Liver (tissue), 9 donors: Measurements from ENCODE around the gene MSI1. TPM values are rescaled to one million over a fixed set of nuclear protein-coding genes. Genes with fewer than 3 reads are reported as not detected.

Experiments used
- DNase-seq: peaks from one replicate; pipeline ENCODE4 v3.0.0-alpha.2; 2017; ENCODE audit warnings: low spot score
- H3K27ac ChIP-seq, 2 donors: one replicate each; pipeline ENCODE4 v1.7.0; 2013; ENCODE audit warnings: inconsistent platforms in 2 of 2, low read length in 2 of 2, control low read depth in 1 of 2, low read depth in 1 of 2, mild to moderate bottlenecking in 1 of 2
- H3K27me3 ChIP-seq, 4 donors: one replicate each; pipeline versions ENCODE4 v1.6.1 to v1.7.0; 2013; ENCODE audit warnings: low read length in 3 of 4, inconsistent platforms in 1 of 4, mild to moderate bottlenecking in 1 of 4, moderate library complexity in 1 of 4; ENCODE audit not compliant: control insufficient read depth in 4 of 4, insufficient read depth in 4 of 4
- H3K36me3 ChIP-seq, 4 donors: one replicate each; pipeline versions ENCODE4 v1.6.1 to v1.7.0; 2013; ENCODE audit warnings: low read length in 3 of 4, mild to moderate bottlenecking in 3 of 4, low read depth in 1 of 4, moderate library complexity in 1 of 4; ENCODE audit not compliant: control insufficient read depth in 4 of 4, insufficient read depth in 3 of 4
- H3K4me1 ChIP-seq, 4 donors: one replicate each; pipeline versions ENCODE4 v1.6.1 to v1.7.0; 2013; ENCODE audit warnings: low read length in 3 of 4, mild to moderate bottlenecking in 3 of 4, moderate library complexity in 1 of 4; ENCODE audit not compliant: control insufficient read depth in 4 of 4, insufficient read depth in 4 of 4
- H3K4me3 ChIP-seq, 3 donors: one replicate each; pipeline versions ENCODE4 v1.6.1 to v1.7.0; 2013; ENCODE audit warnings: low read length in 3 of 3, control low read depth in 1 of 3, low read depth in 1 of 3, mild to moderate bottlenecking in 1 of 3
- H3K9ac ChIP-seq, 2 donors: one replicate each; pipeline ENCODE4 v1.7.0; 2013; ENCODE audit warnings: low read length in 2 of 2, mild to moderate bottlenecking in 2 of 2, moderate library complexity in 2 of 2, control low read depth in 1 of 2, low read depth in 1 of 2
- H3K9me3 ChIP-seq, 4 donors: one replicate each; pipeline versions ENCODE4 v1.6.1 to v1.7.0; 2013; ENCODE audit warnings: low read length in 3 of 4; ENCODE audit not compliant: control insufficient read depth in 4 of 4
- ATF3 ChIP-seq: IDR thresholded peaks from 2 replicates; pipeline ENCODE4 v1.6.1; 2016; ENCODE audit warnings: antibody characterized with exemption
- CTCF ChIP-seq: fragments of 150-350 bp; IDR thresholded peaks from 2 replicates; pipeline ENCODE4 v1.5.1; 2017; ENCODE audit warnings: improper control_type of control experiment, low read depth, low read length; ENCODE audit not compliant: missing input control
- EGR1 ChIP-seq, 2 donors: IDR thresholded peaks; 2 replicates each; pipeline ENCODE4 v1.6.1; 2016 to 2018; ENCODE audit warnings: antibody characterized with exemption in 2 of 2, low read depth in 2 of 2
- FOXA1 ChIP-seq: IDR thresholded peaks from 2 replicates; pipeline ENCODE4 v1.6.1; 2016; ENCODE audit warnings: antibody characterized with exemption
- HNF4G ChIP-seq: IDR thresholded peaks from 2 replicates; pipeline ENCODE4 v1.6.1; 2016; ENCODE audit warnings: antibody characterized with exemption
- JUND ChIP-seq, 2 donors: IDR thresholded peaks; 2 replicates each; pipeline ENCODE4 v1.6.1; 2016; ENCODE audit warnings: antibody characterized with exemption in 2 of 2
- MAX ChIP-seq: IDR thresholded peaks from 2 replicates; pipeline ENCODE4 v1.6.1; 2016; ENCODE audit warnings: antibody characterized with exemption
- RAD21 ChIP-seq, 2 donors: IDR thresholded peaks; 2 replicates each; pipeline ENCODE4 v1.6.1; 2016; ENCODE audit warnings: antibody characterized with exemption in 2 of 2, mild to moderate bottlenecking in 2 of 2
- REST ChIP-seq: IDR thresholded peaks from 2 replicates; pipeline ENCODE4 v1.6.1; 2016; ENCODE audit warnings: antibody characterized with exemption, mild to moderate bottlenecking
- RXRA ChIP-seq, 2 donors: IDR thresholded peaks; 2 replicates each; pipeline ENCODE4 v1.6.1; 2017 to 2018; ENCODE audit warnings: antibody characterized with exemption in 2 of 2, mild to moderate bottlenecking in 1 of 2
- SP1 ChIP-seq: IDR thresholded peaks from 2 replicates; pipeline ENCODE4 v1.6.1; 2018; ENCODE audit warnings: antibody characterized with exemption, mild to moderate bottlenecking
- TAF1 ChIP-seq: conservative IDR thresholded peaks from 2 replicates; pipeline ENCODE4 v1.6.1; 2016; ENCODE audit warnings: antibody characterized with exemption, mild to moderate bottlenecking
- YY1 ChIP-seq: IDR thresholded peaks from 2 replicates; pipeline ENCODE4 v1.6.1; 2016; ENCODE audit warnings: antibody characterized with exemption, mild to moderate bottlenecking
- ZBTB33 ChIP-seq: IDR thresholded peaks from 2 replicates; pipeline ENCODE4 v1.6.1; 2016; ENCODE audit warnings: antibody characterized with exemption
- WGBS: extraction: QIAGEN DNeasy Blood & Tissue Kit; methylation state at CpG from one replicate; pipeline ENCODE4 v1.1.7; 2013; 5-methylcytosine and 5-hydroxymethylcytosine counted together
- polyA plus RNA-seq, 2 donors: library from polyadenylated mRNA; stranded (reverse) in 1 of 2; unstranded in 1 of 2; fragments of 200-250 nt in 1 of 2; fragments of >200 nt in 1 of 2; fragmentation: Nextera tagmentation in 1 of 2; extraction: Ambion mirVana in 1 of 2; gene quantifications; one replicate each; pipeline versions ENCODE4 v1.2.1 to v1.2.3, GENCODE V29; 2013 to 2015
- total RNA-seq, 2 donors: library from RNA; depleted of rRNA; stranded (reverse); fragments of >200 nt; gene quantifications; one replicate each; pipeline ENCODE4 v1.2.3, GENCODE V29; 2014
- donor health status: healthy.
- donor health status: healthy.
- donor health status: healthy.
- donor health status: healthy.
- donor health status: healthy.

The MSI1 gene
- total and polyA plus RNA-seq, 4 donors = 0.13 to 1.2 TPM; not detected in 2

- TF ChIP-seq TAF1 (no peak), RAD21 (IDR thresholded peaks at IDR 0.05) (no peak), REST (no peak)
- H3K27ac ChIP-seq = no peak overlapping the region
- peaks cover 0 to 3% (median under 1%) of the 10 kb centered on the region in 4 donors for H3K27me3 ChIP-seq
- no peak overlapping the region for H3K9ac ChIP-seq
- H3K4me1 ChIP-seq = peaks cover 0 to 12% (median 5%) of the 10 kb centered on the region in 4 donors
- H3K4me3 ChIP-seq = no peak overlapping the region
- no peaks in the 10 kb centered on the region for H3K36me3 ChIP-seq
- no peaks in the 10 kb centered on the region for H3K9me3 ChIP-seq
- 84% methylated on average over 9 of the region's 9 CpGs for WGBS
- no peak for DNase-seq
Measured at GRCh38 chr12:120363274-120363855, 5.6 kb downstream of the MSI1 start.

GRCh38 chr12:120362516-120363273 is 6.3 kb downstream of the MSI1 start:
- Histone ChIP-seq H3K9me3 (no peaks in the 10 kb centered on the region), H3K27me3 (peaks cover 0 to 3% (median 0%) of the 10 kb centered on the region in 4 donors), H3K27ac (no peak overlapping the region), H3K9ac (no peak overlapping the region), H3K4me3 (no peak overlapping the region), H3K36me3 (no peaks in the 10 kb centered on the region), H3K4me1 (peaks cover 0 to 12% (median 5%) of the 10 kb centered on the region in 4 donors)
- no peak for DNase-seq
- TF ChIP-seq CTCF = no peak
- TF ChIP-seq RXRA (IDR thresholded peaks at IDR 0.05) = no peak
- no peak for TF ChIP-seq ATF3
- TF ChIP-seq SP1 = no peak
- no peak for TF ChIP-seq RAD21 (IDR thresholded peaks at IDR 0.05)
- TF ChIP-seq YY1 = no peak
- TF ChIP-seq MAX = no peak
- TF ChIP-seq EGR1 (IDR thresholded peaks at IDR 0.05; ENCODE audit: low read depth in 2 of 2) = no peak
- no peak for TF ChIP-seq ZBTB33
- no peak for TF ChIP-seq FOXA1
- no peak for TF ChIP-seq HNF4G
- TF ChIP-seq JUND (IDR thresholded peaks at IDR 0.05) = no peak
- 88% methylated on average over 14 of the region's 14 CpGs for WGBS
